Erythroblast (primary cell): ENCODE measurements around the gene SIAE.

Experiments
- GATA1 ChIP-seq: IDR thresholded peaks from 2 replicates; pipeline ENCODE4 v1.6.1; 2011; ENCODE audit warnings: low read depth, mild to moderate bottlenecking, control low read depth, low read length, moderate library complexity
- POLR2A ChIP-seq: IDR thresholded peaks from 2 replicates; pipeline ENCODE4 v1.6.1; 2011; ENCODE audit warnings: mild to moderate bottlenecking, low read length

DNA sequence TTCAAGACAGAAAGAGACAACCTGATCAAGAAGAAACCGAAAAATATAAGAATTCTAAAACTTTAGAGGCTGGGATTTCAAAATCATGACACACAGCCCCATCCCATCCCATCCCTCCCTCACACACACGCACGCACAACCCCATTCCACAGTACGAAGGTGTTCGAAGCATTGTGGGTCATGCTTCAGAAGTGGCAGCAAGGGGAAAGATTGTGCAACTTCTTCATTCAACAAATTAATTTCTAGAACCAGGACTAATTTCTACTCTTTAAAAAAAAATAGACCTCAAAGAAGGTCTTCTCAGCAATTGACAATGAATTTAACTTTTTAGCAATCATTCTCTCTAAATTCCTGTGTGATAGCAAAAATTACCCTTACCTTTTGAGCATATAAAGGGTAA lies 1.0 kb upstream of the SIAE start:
- TF ChIP-seq POLR2A (no peak), GATA1 (no peak)
